Astrocyte (in vitro differentiated cells and primary cell): ENCODE data around the gene KIF20B. TPM values are rescaled to one million over a fixed set of nuclear protein-coding genes. Genes with fewer than 3 reads are reported as not detected.
"Not testable (repeated sequence)": the region's sequence is repeated elsewhere in the genome, so short reads cannot be mapped to it uniquely, and the experiment has no call there.

ENCODE experiments used
- DNase-seq: peaks from one replicate; pipeline ENCODE4 v3.0.0-alpha.2; 2010; ENCODE audit warnings: low read depth
- FAIRE-seq: peaks from 2 replicates; lab custom pipeline; 2011; peaks lifted over from hg19 to GRCh38; lab: Jason Lieb, UNC
- H2AFZ ChIP-seq: 2 replicates; pipeline ENCODE4 v1.6.0; 2012; ENCODE audit warnings: low read depth, low read length, inconsistent platforms
- H3K27ac ChIP-seq: 2 replicates; pipeline ENCODE4 v1.5.1; 2011; ENCODE audit warnings: low read depth, low read length, inconsistent platforms
- H3K27me3 ChIP-seq: 2 replicates; pipeline ENCODE4 v1.6.0; 2011; ENCODE audit warnings: low read length, inconsistent platforms; ENCODE audit not compliant: insufficient read depth
- H3K36me3 ChIP-seq: 2 replicates; pipeline ENCODE4 v1.5.1; 2011; ENCODE audit warnings: low read length, inconsistent platforms; ENCODE audit not compliant: insufficient read depth
- H3K4me1 ChIP-seq: 2 replicates; pipeline ENCODE4 v1.5.1; 2011; ENCODE audit warnings: low read length, inconsistent platforms; ENCODE audit not compliant: insufficient read depth
- H3K4me2 ChIP-seq: 2 replicates; pipeline ENCODE4 v1.6.0; 2012; ENCODE audit warnings: low read length, inconsistent platforms
- H3K4me3 ChIP-seq: 2 replicates; pipeline ENCODE4 v1.5.1; 2011; ENCODE audit warnings: low read depth, mild to moderate bottlenecking, low read length, inconsistent platforms; ENCODE audit not compliant: insufficient read depth
- H3K79me2 ChIP-seq: 2 replicates; pipeline ENCODE4 v1.6.0; 2012; ENCODE audit warnings: mild to moderate bottlenecking, low read length, inconsistent platforms; ENCODE audit not compliant: insufficient read depth
- H3K9ac ChIP-seq: 2 replicates; pipeline ENCODE4 v1.6.0; 2012; ENCODE audit warnings: mild to moderate bottlenecking, low read length, inconsistent platforms
- H3K9me3 ChIP-seq: 2 replicates; pipeline ENCODE4 v1.5.1; 2012; ENCODE audit warnings: low read depth, mild to moderate bottlenecking, low read length, inconsistent platforms; ENCODE audit not compliant: insufficient read depth
- H4K20me1 ChIP-seq: 2 replicates; pipeline ENCODE4 v1.6.0; 2012; ENCODE audit warnings: low read length, inconsistent platforms; ENCODE audit not compliant: insufficient read depth
- H3K27ac Mint-ChIP-seq: one replicate; pipeline ENCODE4 v1.8.0; 2021; ENCODE audit warnings: mild to moderate bottlenecking, mixed read lengths; ENCODE audit not compliant: unreplicated experiment
- H3K27me3 Mint-ChIP-seq: one replicate; pipeline ENCODE4 v1.8.0; 2021; ENCODE audit warnings: low read depth, mixed read lengths; ENCODE audit not compliant: unreplicated experiment
- H3K36me3 Mint-ChIP-seq: one replicate; pipeline ENCODE4 v1.8.0; 2021; ENCODE audit warnings: low read depth, mixed read lengths; ENCODE audit not compliant: unreplicated experiment
- H3K4me1 Mint-ChIP-seq: one replicate; pipeline ENCODE4 v1.8.0; 2021; ENCODE audit warnings: low read depth, mixed read lengths; ENCODE audit not compliant: unreplicated experiment
- H3K4me3 Mint-ChIP-seq: one replicate; pipeline ENCODE4 v1.8.0; 2021; ENCODE audit warnings: mild to moderate bottlenecking, moderate library complexity, mixed read lengths; ENCODE audit not compliant: unreplicated experiment
- H3K9me3 Mint-ChIP-seq: one replicate; pipeline ENCODE4 v1.8.0; 2021; ENCODE audit warnings: mild to moderate bottlenecking, mixed read lengths; ENCODE audit not compliant: unreplicated experiment
- CTCF ChIP-seq: IDR thresholded peaks from 2 replicates; pipeline ENCODE4 v1.5.1; 2011; ENCODE audit warnings: low read depth, mild to moderate bottlenecking, inconsistent platforms, low read length, moderate library complexity; ENCODE audit not compliant: insufficient read depth
- EZH2 ChIP-seq: IDR thresholded peaks from 2 replicates; pipeline ENCODE4 v1.6.1; 2012; ENCODE audit warnings: mild to moderate bottlenecking, low read length, inconsistent platforms; ENCODE audit not compliant: insufficient read depth
- total RNA-seq: library from RNA; stranded (reverse); gene quantifications from 2 replicates; pipeline ENCODE4 v1.2.1, GENCODE V29; 2021

KIF20B gene
- total RNA-seq, 1 donor from 2014 or later: 7.1 TPM

- DNase-seq: no peak
- Histone ChIP-seq H3K4me1 (no peaks in the 10 kb centered on the region), H3K9ac (no peak overlapping the region), H4K20me1 (no peaks in the 10 kb centered on the region), H3K4me3 (no peak overlapping the region), H3K79me2 (no peaks in the 10 kb centered on the region), H3K36me3 (no peaks in the 10 kb centered on the region), H3K27ac (no peak overlapping the region), H3K4me2 (no peak overlapping the region), H3K27me3 (peaks cover 2% of the 10 kb centered on the region), H2AFZ (no peak overlapping the region), H3K9me3 (peaks cover 3% of the 10 kb centered on the region)
- FAIRE-seq: no peak
- Mint-ChIP-seq H3K27ac (no peak overlapping the region), H3K4me1 (peaks cover 4% of the 10 kb centered on the region), H3K9me3 (peaks cover 3% of the 10 kb centered on the region), H3K4me3 (no peak overlapping the region), H3K27me3 (no peaks in the 10 kb centered on the region), H3K36me3 (no peaks in the 10 kb centered on the region)
- no peak for TF ChIP-seq CTCF
- no peak for TF ChIP-seq EZH2
These were observed 112.9 kb downstream of the KIF20B start for GRCh38 chr10:89814278-89814677.

- Histone ChIP-seq H2AFZ (no peak overlapping the region), H3K27me3 (peaks cover 2% of the 10 kb centered on the region), H3K9me3 (peaks cover 3% of the 10 kb centered on the region), H3K4me1 (no peaks in the 10 kb centered on the region), H3K27ac (no peak overlapping the region), H3K36me3 (no peaks in the 10 kb centered on the region), H3K9ac (no peak overlapping the region), H3K4me3 (no peak overlapping the region), H3K4me2 (no peak overlapping the region), H4K20me1 (no peaks in the 10 kb centered on the region), H3K79me2 (no peaks in the 10 kb centered on the region)
- DNase-seq: no peak
- Mint-ChIP-seq H3K9me3 (peaks cover 4% of the 10 kb centered on the region), H3K4me1 (peaks cover 4% of the 10 kb centered on the region), H3K27me3 (no peaks in the 10 kb centered on the region), H3K4me3 (no peak overlapping the region), H3K36me3 (no peaks in the 10 kb centered on the region), H3K27ac (no peak overlapping the region)
- FAIRE-seq: no peak
- TF ChIP-seq CTCF (no peak), EZH2 (no peak)
These were observed 113.9 kb downstream of the KIF20B start for GRCh38 chr10:89815049-89815853.

GRCh38 chr10:89819008-89819407, 117.6 kb downstream of the KIF20B start:
- H3K4me3 Mint-ChIP-seq, H3K27me3 Mint-ChIP-seq, H3K27me3 ChIP-seq, H3K4me2 ChIP-seq, H3K4me3 ChIP-seq, H3K9me3 Mint-ChIP-seq, H3K4me1 Mint-ChIP-seq, H3K9me3 ChIP-seq, FAIRE-seq, H3K27ac Mint-ChIP-seq, H3K4me1 ChIP-seq, H3K36me3 ChIP-seq, H3K27ac ChIP-seq, H3K9ac ChIP-seq, H2AFZ ChIP-seq, H3K79me2 ChIP-seq, H3K36me3 Mint-ChIP-seq, DNase-seq, H4K20me1 ChIP-seq: not testable (repeated sequence)

Other genes with a start within 250 kb of the KIF20B start
- 0.31 and 0.59 TPM in 2 replicates for gene SLC16A12, start 166.0 kb upstream of the KIF20B start, total RNA-seq
- 7.2 and 7.9 TPM in 2 replicates for gene PANK1, start 56.3 kb upstream of the KIF20B start, total RNA-seq